H1 (cell line): ENCODE results near the gene GPR180. TPM values are rescaled to one million over a fixed set of nuclear protein-coding genes. Genes with fewer than 3 reads are reported as not detected.

Experiments used
- CTCF ChIA-PET: fragments of 300-600 bp; sonication (Branson Sonifier 250); formaldehyde crosslinking; loops from one replicate; lab custom pipeline; 2021; ENCODE audit not compliant: partially characterized antibody; lab: Charles Lee
- POLR2A ChIA-PET: fragments of 300-600 bp; sonication (Branson Sonifier 250); formaldehyde crosslinking; loops from one replicate; lab custom pipeline; 2021; ENCODE audit warnings: inconsistent platforms; ENCODE audit not compliant: partially characterized antibody; lab: Charles Lee
- DNase-seq, 2 experiments: peaks; one replicate each; pipeline versions ENCODE4 v3.0.0 to v3.0.0-alpha.2; 2010 to 2022; ENCODE audit warnings: low spot score in 2 of 2, low read depth in 1 of 2, mixed read lengths in 1 of 2
- FAIRE-seq: peaks from 2 replicates; lab custom pipeline; 2011; peaks lifted over from hg19 to GRCh38; lab: Jason Lieb, UNC
- H2AFZ ChIP-seq: 2 replicates; pipeline ENCODE4 v1.8.1; 2012; ENCODE audit warnings: low read length, inconsistent platforms
- H2AK5ac ChIP-seq: 2 replicates; pipeline ENCODE4 v1.6.1; 2013; ENCODE audit warnings: low read depth, low read length
- H2BK120ac ChIP-seq: replicated peaks from 2 replicates; pipeline ENCODE3; 2013; ENCODE audit warnings: low read depth, low read length, inconsistent platforms
- H2BK12ac ChIP-seq: 2 replicates; pipeline ENCODE4 v1.6.1; 2013; ENCODE audit warnings: low read depth, low read length
- H2BK15ac ChIP-seq: 2 replicates; pipeline ENCODE4 v1.6.1; 2013; ENCODE audit warnings: low read length
- H2BK20ac ChIP-seq: 2 replicates; pipeline ENCODE4 v1.6.1; 2013; ENCODE audit warnings: low read length
- H2BK5ac ChIP-seq: 2 replicates; pipeline ENCODE4 v1.6.1; 2013; ENCODE audit warnings: low read depth, low read length
- H3K14ac ChIP-seq: 2 replicates; pipeline ENCODE4 v1.6.1; 2013; ENCODE audit warnings: inconsistent platforms; ENCODE audit not compliant: insufficient read length
- H3K18ac ChIP-seq: 2 replicates; pipeline ENCODE4 v1.6.1; 2013; ENCODE audit warnings: low read length; ENCODE audit errors: extremely low read depth
- H3K23ac ChIP-seq: 2 replicates; pipeline ENCODE4 v1.6.1; 2013; ENCODE audit warnings: inconsistent platforms; ENCODE audit not compliant: insufficient read length
- H3K23me2 ChIP-seq: 2 replicates; pipeline ENCODE4 v1.6.1; 2013; ENCODE audit warnings: low read depth, low read length
- H3K27ac ChIP-seq: 2 replicates; pipeline ENCODE4 v1.6.1; 2011; ENCODE audit warnings: low read depth, low read length, inconsistent platforms
- H3K27me3 ChIP-seq, 4 experiments: replicated peaks in 1 of 4; 1 replicate in 1 of 4; 2 replicates in 3 of 4; pipeline versions ENCODE4 v1.6.1 to v1.8.1; 2011 to 2013; ENCODE audit warnings: low read length in 3 of 4, mild to moderate bottlenecking in 3 of 4, inconsistent platforms in 2 of 4, mixed read lengths in 2 of 4, moderate library complexity in 1 of 4; ENCODE audit not compliant: control insufficient read depth in 3 of 4, insufficient read depth in 3 of 4; ENCODE audit errors: extremely low read depth in 1 of 4
- H3K36me3 ChIP-seq, 4 experiments: 2 replicates each; pipeline versions ENCODE4 v1.6.1 to v1.8.1; 2011 to 2013; ENCODE audit warnings: mild to moderate bottlenecking in 4 of 4, low read length in 3 of 4, moderate library complexity in 2 of 4, control low read depth in 1 of 4, inconsistent platforms in 1 of 4; ENCODE audit not compliant: insufficient read depth in 4 of 4, control insufficient read depth in 2 of 4
- H3K4ac ChIP-seq: replicated peaks from 2 replicates; pipeline ENCODE3; 2013; ENCODE audit warnings: low read length, low read depth, mixed read lengths, inconsistent platforms; ENCODE audit not compliant: insufficient read length
- H3K4me1 ChIP-seq, 4 experiments: replicated peaks in 1 of 4; 1 replicate in 1 of 4; 2 replicates in 3 of 4; pipeline versions ENCODE4 v1.6.1 to v1.8.1; 2011 to 2013; ENCODE audit warnings: low read length in 3 of 4, inconsistent platforms in 2 of 4, mixed read lengths in 1 of 4; ENCODE audit not compliant: insufficient read depth in 4 of 4, control insufficient read depth in 3 of 4
- H3K4me2 ChIP-seq, 2 experiments: 2 replicates each; pipeline versions ENCODE4 v1.6.1 to v1.8.1; 2011 to 2013; ENCODE audit warnings: low read depth in 2 of 2, low read length in 2 of 2, control low read depth in 1 of 2, inconsistent platforms in 1 of 2, mild to moderate bottlenecking in 1 of 2; ENCODE audit not compliant: insufficient read depth in 1 of 2
- H3K4me3 ChIP-seq, 4 experiments: fragments of 200-600, 300-600 bp in 1 of 4; sonication (generic), shearing (Covaris generic), sonication (Bioruptor Twin) in 1 of 4; 2 replicates each; pipeline versions ENCODE4 v1.5.1 to v1.8.1; 2011 to 2016; ENCODE audit warnings: low read length in 4 of 4, low read depth in 3 of 4, control low read depth in 2 of 4, inconsistent platforms in 2 of 4, mild to moderate bottlenecking in 2 of 4, mixed read lengths in 1 of 4, moderate library complexity in 1 of 4; ENCODE audit not compliant: insufficient read depth in 2 of 4; ENCODE audit errors: extremely low read depth in 1 of 4
- H3K56ac ChIP-seq: replicated peaks from 2 replicates; pipeline ENCODE3; 2013; ENCODE audit warnings: low read depth, mild to moderate bottlenecking, mixed read lengths, low read length, inconsistent platforms; ENCODE audit not compliant: insufficient read length
- H3K79me1 ChIP-seq: 2 replicates; pipeline ENCODE4 v1.6.1; 2013; ENCODE audit warnings: low read depth, low read length, control low read depth
- H3K79me2 ChIP-seq, 2 experiments: 2 replicates each; pipeline versions ENCODE4 v1.6.1 to v1.8.1; 2012 to 2013; ENCODE audit warnings: low read length in 2 of 2, mild to moderate bottlenecking in 2 of 2, inconsistent platforms in 1 of 2; ENCODE audit not compliant: insufficient read depth in 2 of 2, control insufficient read depth in 1 of 2
- H3K9ac ChIP-seq, 4 experiments: replicated peaks in 1 of 4; 1 replicate in 1 of 4; 2 replicates in 3 of 4; pipeline versions ENCODE4 v1.6.1 to v1.8.1; 2011 to 2013; ENCODE audit warnings: low read depth in 3 of 4, low read length in 3 of 4, control low read depth in 2 of 4, mild to moderate bottlenecking in 2 of 4, moderate library complexity in 2 of 4, inconsistent platforms in 1 of 4; ENCODE audit errors: extremely low read depth in 1 of 4
- H3K9me3 ChIP-seq, 2 experiments: 2 replicates each; pipeline versions ENCODE4 v1.6.1 to v1.8.1; 2012 to 2013; ENCODE audit warnings: mild to moderate bottlenecking in 2 of 2, moderate library complexity in 2 of 2, control low read depth in 1 of 2, inconsistent platforms in 1 of 2, low read depth in 1 of 2, low read length in 1 of 2, mixed read lengths in 1 of 2; ENCODE audit not compliant: insufficient read depth in 2 of 2
- H4K20me1 ChIP-seq, 2 experiments: replicated peaks in 1 of 2; 2 replicates each; pipeline versions ENCODE3 to v1.8.1; 2011 to 2013; ENCODE audit warnings: inconsistent platforms in 2 of 2, low read length in 2 of 2, mild to moderate bottlenecking in 1 of 2; ENCODE audit not compliant: insufficient read depth in 2 of 2, control insufficient read depth in 1 of 2
- H4K5ac ChIP-seq: 2 replicates; pipeline ENCODE4 v1.6.1; 2013; ENCODE audit warnings: low read length, low read depth, mixed read lengths, inconsistent platforms; ENCODE audit not compliant: insufficient read length
- H4K8ac ChIP-seq: 2 replicates; pipeline ENCODE4 v1.8.0; 2013; ENCODE audit warnings: mild to moderate bottlenecking, moderate library complexity, low read length, inconsistent platforms; ENCODE audit not compliant: insufficient read depth; ENCODE audit errors: extremely low read depth
- H4K91ac ChIP-seq: replicated peaks from 2 replicates; pipeline ENCODE3; 2013; ENCODE audit warnings: low read length, mixed read lengths, inconsistent platforms; ENCODE audit not compliant: insufficient read length
- ASH2L ChIP-seq: fragments of 200-600, 300-600 bp; sonication (generic); IDR thresholded peaks from one replicate; pipeline ENCODE4 v1.7.1; 2017; ENCODE audit warnings: low read length
- BRCA1 ChIP-seq: IDR thresholded peaks from 2 replicates; pipeline ENCODE4 v1.6.1; 2012; ENCODE audit warnings: low read depth, low read length, improper control_type of control experiment
- CHD1 ChIP-seq: IDR thresholded peaks from 2 replicates; pipeline ENCODE4 v1.6.1; 2012; ENCODE audit warnings: low read depth, low read length, improper control_type of control experiment
- CTBP2 ChIP-seq: IDR thresholded peaks from 2 replicates; pipeline ENCODE4 v1.7.0; 2011; ENCODE audit warnings: borderline replicate concordance, mild to moderate bottlenecking, moderate library complexity, mixed read lengths, low read length; ENCODE audit not compliant: insufficient read depth, insufficient read length
- EP300 ChIP-seq, 2 experiments: IDR thresholded peaks; 1 replicate in 1 of 2; 2 replicates in 1 of 2; pipeline ENCODE4 v1.6.1; 2011 to 2012; ENCODE audit warnings: low read depth in 2 of 2, low read length in 2 of 2, mild to moderate bottlenecking in 2 of 2, borderline replicate concordance in 1 of 2, inconsistent platforms in 1 of 2, moderate library complexity in 1 of 2
- JUND ChIP-seq: IDR thresholded peaks from 2 replicates; pipeline ENCODE4 v1.6.1; 2011; ENCODE audit warnings: mild to moderate bottlenecking, improper control_type of control experiment, low read length
- MAFK ChIP-seq: IDR thresholded peaks from 2 replicates; pipeline ENCODE4 v1.6.1; 2012; ENCODE audit warnings: low read depth, mild to moderate bottlenecking, improper control_type of control experiment, low read length
- RAD21 ChIP-seq, 2 experiments: IDR thresholded peaks in 1 of 2; conservative IDR thresholded peaks in 1 of 2; 2 replicates each; pipeline ENCODE4 v1.6.1; 2011; ENCODE audit warnings: low read depth in 2 of 2, low read length in 2 of 2, improper control_type of control experiment in 1 of 2, inconsistent platforms in 1 of 2, mild to moderate bottlenecking in 1 of 2, moderate library complexity in 1 of 2
- SAP30 ChIP-seq: fragments of 300-600 bp; sonication (generic); IDR thresholded peaks from 2 replicates; pipeline ENCODE4 v1.7.1; 2012; ENCODE audit warnings: low read length, moderate library complexity, mild to moderate bottlenecking, inconsistent platforms; ENCODE audit not compliant: insufficient read depth, insufficient replicate concordance
- SIN3A ChIP-seq, 2 experiments: IDR thresholded peaks in 1 of 2; conservative IDR thresholded peaks in 1 of 2; 2 replicates each; pipeline ENCODE4 v1.6.1; 2011 to 2012; ENCODE audit warnings: low read length in 2 of 2, improper control_type of control experiment in 1 of 2, low read depth in 1 of 2, mild to moderate bottlenecking in 1 of 2
- TAF7 ChIP-seq: optimal IDR thresholded peaks from 2 replicates; pipeline ENCODE3; 2011; ENCODE audit warnings: low read depth, mild to moderate bottlenecking, inconsistent platforms, low read length, moderate library complexity, borderline replicate concordance
- WGBS, 2 experiments: shearing (Covaris generic) in 1 of 2; methylation state at CpG; one replicate each; pipeline versions ENCODE4 v1.1.6 to v1.1.7; 2013 to 2015; ENCODE audit warnings: low lambda C conversion rate in 2 of 2, mixed read lengths in 2 of 2, inconsistent platforms in 1 of 2, low coverage in 1 of 2, missing lambda C conversion rate in 1 of 2; ENCODE audit not compliant: insufficient replicate concordance in 2 of 2, insufficient coverage in 1 of 2, insufficient read length in 1 of 2; ENCODE audit errors: extremely low coverage in 1 of 2, missing lambda C conversion rate in 1 of 2; 5-methylcytosine and 5-hydroxymethylcytosine counted together
- polyA plus RNA-seq, 7 experiments: library from polyadenylated mRNA; depleted of rRNA in 3 of 7; stranded (reverse) in 5 of 7; unstranded in 2 of 7; fragments of >200 nt in 5 of 7; fragments of 200-250 nt in 2 of 7; gene quantifications; 1 replicate in 5 of 7; 2 replicates in 1 of 7; 4 replicates in 1 of 7; pipeline versions ENCODE4 v1.2.1 to v1.2.3, GENCODE V29; 2011 to 2013; ENCODE audit warnings: missing spikeins in 2 of 7, mixed read lengths in 2 of 7
- total RNA-seq: library from RNA; stranded (reverse); fragmentation: NEBNext Ultra II Directional; extraction: Animal tissue kit (Norgen Biotek cat#: 25700); gene quantifications from 2 replicates; pipeline ENCODE4 v1.2.1, GENCODE V29; 2021
- TF ChIP-seq, protein P1 (sequence below): IDR thresholded peaks from 2 replicates; pipeline ENCODE4 v1.6.1; 2012; ENCODE audit warnings: low read length, inconsistent platforms

The GPR180 gene
- total and polyA plus RNA-seq, 2 of the 8 experiments (the other 6 are each of a cell fraction or from before 2014, with no cell fraction given) = 1.8 to 4.8 TPM

DNA sequence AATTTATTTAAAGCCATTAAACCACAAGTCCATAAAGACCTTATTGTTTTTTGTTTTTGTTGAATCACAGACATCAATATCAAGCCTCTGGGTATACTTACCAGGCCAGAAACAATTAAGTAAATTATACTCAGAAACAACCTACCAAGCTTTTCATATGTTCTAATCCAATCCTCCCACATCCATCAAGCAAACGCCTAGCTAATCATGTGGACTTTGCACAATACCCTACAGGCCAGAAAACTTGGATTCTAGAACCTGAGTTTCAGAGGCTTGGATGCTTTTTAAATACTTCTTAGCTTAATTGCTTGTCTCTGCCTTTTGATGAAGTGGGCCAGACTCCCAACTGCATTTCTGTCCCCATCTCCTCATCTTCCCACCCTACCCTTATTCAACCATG is 45.6 kb upstream of the GPR180 start:
- no peak for DNase-seq
- no peak for TF ChIP-seq CTBP2
- no peak for TF ChIP-seq SAP30
- no peak for TF ChIP-seq MAFK
- TF ChIP-seq SIN3A (conservative IDR thresholded peaks at IDR 0.05 in 1 of 2, IDR thresholded peaks at IDR 0.05 in 1 of 2; ENCODE audit: low read depth in 1 of 2, low read length in 2 of 2) = no peak
- no peak for TF ChIP-seq ASH2L
- TF ChIP-seq CHD1 = no peak
- TF ChIP-seq BRCA1 = no peak
- no peak for TF ChIP-seq EP300 (IDR thresholded peaks at IDR 0.05; ENCODE audit: borderline replicate concordance in 1 of 2, low read depth in 2 of 2, low read length in 2 of 2)
- TF ChIP-seq JUND = no peak
- TF ChIP-seq RAD21 (IDR thresholded peaks at IDR 0.05 in 1 of 2, conservative IDR thresholded peaks at IDR 0.05 in 1 of 2; ENCODE audit: low read depth in 2 of 2, low read length in 2 of 2) = no peak
- TF ChIP-seq TAF7 = no peak
- TF ChIP-seq, protein P1, sequence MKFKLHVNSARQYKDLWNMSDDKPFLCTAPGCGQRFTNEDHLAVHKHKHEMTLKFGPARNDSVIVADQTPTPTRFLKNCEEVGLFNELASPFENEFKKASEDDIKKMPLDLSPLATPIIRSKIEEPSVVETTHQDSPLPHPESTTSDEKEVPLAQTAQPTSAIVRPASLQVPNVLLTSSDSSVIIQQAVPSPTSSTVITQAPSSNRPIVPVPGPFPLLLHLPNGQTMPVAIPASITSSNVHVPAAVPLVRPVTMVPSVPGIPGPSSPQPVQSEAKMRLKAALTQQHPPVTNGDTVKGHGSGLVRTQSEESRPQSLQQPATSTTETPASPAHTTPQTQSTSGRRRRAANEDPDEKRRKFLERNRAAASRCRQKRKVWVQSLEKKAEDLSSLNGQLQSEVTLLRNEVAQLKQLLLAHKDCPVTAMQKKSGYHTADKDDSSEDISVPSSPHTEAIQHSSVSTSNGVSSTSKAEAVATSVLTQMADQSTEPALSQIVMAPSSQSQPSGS = no peak

More for the DNA sequence above, 45.6 kb upstream of the GPR180 start:
- H2BK120ac ChIP-seq = no peak overlapping the region
- H3K4me3 ChIP-seq = no peak overlapping the region
- no peaks in the 10 kb centered on the region for H3K79me1 ChIP-seq
- no peak overlapping the region for H3K27ac ChIP-seq
- no peak overlapping the region for H2BK5ac ChIP-seq
- H3K27me3 ChIP-seq = no peaks in the 10 kb centered on the region; a peak in 1 of 7 replicates
- no peak overlapping the region for H2BK12ac ChIP-seq
- H3K79me2 ChIP-seq = no peaks in the 10 kb centered on the region
- no peak overlapping the region for H3K9ac ChIP-seq
- H3K9me3 ChIP-seq = no peaks in the 10 kb centered on the region; a peak in 1 of 4 replicates
- no peaks in the 10 kb centered on the region for H3K36me3 ChIP-seq
- no peak overlapping the region for H3K23ac ChIP-seq
- ChIA-PET CTCF (no interaction called here), POLR2A (no interaction called here)
- no peak overlapping the region for H3K14ac ChIP-seq
- H3K23me2 ChIP-seq = no peaks in the 10 kb centered on the region
- no peaks in the 10 kb centered on the region for H4K20me1 ChIP-seq
- H2AK5ac ChIP-seq = no peak overlapping the region
- no peak overlapping the region for H2AFZ ChIP-seq
- H3K4me1 ChIP-seq = no peaks in the 10 kb centered on the region
- no peak overlapping the region for H2BK15ac ChIP-seq
- H4K5ac ChIP-seq = no peak overlapping the region
- no peak overlapping the region for H3K18ac ChIP-seq
- H2BK20ac ChIP-seq = no peak overlapping the region
- no peak overlapping the region for H3K56ac ChIP-seq
- no peak overlapping the region for H4K8ac ChIP-seq
- FAIRE-seq = no peak
- no peak overlapping the region for H3K4me2 ChIP-seq
- 83% methylated on average over 1 of the region's 1 CpG; no CpG with 5 or more reads in 1 of the 2 experiments for WGBS, 2 experiments
- no peak overlapping the region for H3K4ac ChIP-seq
- H4K91ac ChIP-seq = no peak overlapping the region
